Neural crest cell (in vitro differentiated cells): ENCODE results near the gene FBXO15. TPM values are rescaled to one million over a fixed set of nuclear protein-coding genes. Genes with fewer than 3 reads are reported as not detected.

Experiments used
- DNase-seq: peaks from one replicate; pipeline ENCODE4 v3.0.0; 2021; ENCODE audit warnings: low read depth, mixed read lengths, low spot score
- H3K27ac Mint-ChIP-seq: one replicate; pipeline ENCODE4 v1.8.0; 2021; ENCODE audit warnings: mild to moderate bottlenecking, mixed read lengths; ENCODE audit not compliant: unreplicated experiment
- H3K27me3 Mint-ChIP-seq: 2 replicates; pipeline ENCODE4 v1.8.0; 2021; ENCODE audit warnings: low read depth, mild to moderate bottlenecking, mixed read lengths
- H3K36me3 Mint-ChIP-seq: 2 replicates; pipeline ENCODE4 v1.8.0; 2021; ENCODE audit warnings: low read depth, mild to moderate bottlenecking, mixed read lengths
- H3K4me1 Mint-ChIP-seq: 2 replicates; pipeline ENCODE4 v1.8.0; 2021; ENCODE audit warnings: mixed read lengths
- H3K4me3 Mint-ChIP-seq: one replicate; pipeline ENCODE4 v1.8.0; 2021; ENCODE audit warnings: mild to moderate bottlenecking, mixed read lengths
- H3K9me3 Mint-ChIP-seq: 2 replicates; pipeline ENCODE4 v1.8.0; 2021; ENCODE audit warnings: mixed read lengths
- total RNA-seq: library from RNA; stranded (reverse); gene quantifications from 2 replicates; pipeline ENCODE4 v1.2.1, GENCODE V29; 2021
- TF ChIP-seq, protein P1 (sequence below): fragments of 200-600 bp; sonication (generic); conservative IDR thresholded peaks from 2 replicates; pipeline ENCODE4 v1.5.0; 2021; ENCODE audit warnings: antibody characterized with exemption, mild to moderate bottlenecking

FBXO15 gene
- total RNA-seq, 1 donor from 2014 or later, result 1.7 TPM

DNA sequence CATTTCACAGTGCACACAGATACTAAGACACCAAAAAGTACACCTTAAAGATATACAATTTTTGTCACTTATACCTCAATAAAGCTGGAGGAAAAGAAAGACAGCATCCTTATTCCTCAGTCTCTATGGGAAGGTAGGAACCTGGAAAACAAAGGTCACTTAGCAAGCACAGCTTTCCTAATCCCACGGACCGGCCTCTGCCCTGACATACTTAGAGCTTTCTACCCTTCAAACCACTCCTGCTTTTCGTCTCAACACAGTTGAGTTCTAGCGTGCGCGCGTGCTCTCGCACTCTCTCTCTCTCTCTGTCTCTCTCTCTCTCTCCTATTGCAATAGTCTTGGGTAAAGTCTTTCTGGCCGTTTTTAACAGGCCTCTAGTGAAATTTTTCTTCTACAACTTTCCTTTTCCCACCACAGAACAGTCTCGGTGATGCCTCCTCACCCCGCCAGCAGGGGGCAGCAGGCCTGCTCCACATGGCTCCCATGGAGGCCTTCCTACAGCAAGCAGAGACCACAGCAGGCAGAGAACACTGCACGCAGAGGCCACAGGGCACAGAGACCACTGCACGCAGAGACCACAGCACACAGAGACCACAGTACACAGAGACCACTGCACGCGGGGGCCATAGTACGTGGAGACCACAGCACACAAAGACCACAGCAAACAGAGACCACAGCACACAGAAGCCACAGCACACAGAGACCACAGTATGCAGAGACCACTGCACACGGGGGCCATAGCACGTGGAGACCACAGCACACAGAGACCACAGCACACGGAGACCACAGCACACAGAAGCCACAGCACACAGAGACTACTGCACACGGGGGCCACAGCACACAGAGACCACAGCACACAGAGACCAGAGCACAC, 106.9 kb downstream of the FBXO15 start:
- no peaks in the 10 kb centered on the region for H3K27me3 Mint-ChIP-seq
- H3K4me3 Mint-ChIP-seq, result no peak overlapping the region
- H3K9me3 Mint-ChIP-seq, result peaks cover 3% of the 10 kb centered on the region
- no peaks in the 10 kb centered on the region for H3K36me3 Mint-ChIP-seq
- DNase-seq, result peak; percentile 36
- no peaks in the 10 kb centered on the region for H3K4me1 Mint-ChIP-seq
- TF ChIP-seq, protein P1, sequence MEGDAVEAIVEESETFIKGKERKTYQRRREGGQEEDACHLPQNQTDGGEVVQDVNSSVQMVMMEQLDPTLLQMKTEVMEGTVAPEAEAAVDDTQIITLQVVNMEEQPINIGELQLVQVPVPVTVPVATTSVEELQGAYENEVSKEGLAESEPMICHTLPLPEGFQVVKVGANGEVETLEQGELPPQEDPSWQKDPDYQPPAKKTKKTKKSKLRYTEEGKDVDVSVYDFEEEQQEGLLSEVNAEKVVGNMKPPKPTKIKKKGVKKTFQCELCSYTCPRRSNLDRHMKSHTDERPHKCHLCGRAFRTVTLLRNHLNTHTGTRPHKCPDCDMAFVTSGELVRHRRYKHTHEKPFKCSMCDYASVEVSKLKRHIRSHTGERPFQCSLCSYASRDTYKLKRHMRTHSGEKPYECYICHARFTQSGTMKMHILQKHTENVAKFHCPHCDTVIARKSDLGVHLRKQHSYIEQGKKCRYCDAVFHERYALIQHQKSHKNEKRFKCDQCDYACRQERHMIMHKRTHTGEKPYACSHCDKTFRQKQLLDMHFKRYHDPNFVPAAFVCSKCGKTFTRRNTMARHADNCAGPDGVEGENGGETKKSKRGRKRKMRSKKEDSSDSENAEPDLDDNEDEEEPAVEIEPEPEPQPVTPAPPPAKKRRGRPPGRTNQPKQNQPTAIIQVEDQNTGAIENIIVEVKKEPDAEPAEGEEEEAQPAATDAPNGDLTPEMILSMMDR, result peak; percentile 69
- H3K27ac Mint-ChIP-seq, result no peak overlapping the region

DNA sequence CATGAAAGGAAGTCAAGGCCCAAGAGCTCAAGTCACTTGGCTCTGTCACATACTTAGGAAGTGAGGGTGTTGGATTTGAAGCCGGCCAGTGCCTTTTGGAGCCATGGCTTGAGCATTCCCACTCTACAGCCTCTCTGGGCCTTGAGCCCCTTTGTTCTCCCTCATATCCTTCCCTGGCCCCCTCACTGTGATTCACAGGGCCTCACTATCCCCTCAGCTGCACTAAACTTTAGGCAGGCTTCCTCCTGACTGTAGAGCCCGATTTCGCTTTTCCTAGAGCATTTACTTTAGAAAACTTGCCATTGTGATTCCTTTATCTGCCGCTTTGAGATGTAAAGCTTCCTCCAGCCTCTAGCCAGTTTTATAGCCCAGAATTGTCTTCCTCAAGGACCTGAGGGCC, 107.6 kb downstream of the FBXO15 start:
- no peak overlapping the region for H3K4me3 Mint-ChIP-seq
- H3K9me3 Mint-ChIP-seq, result peaks cover 3% of the 10 kb centered on the region
- H3K27ac Mint-ChIP-seq, result no peak overlapping the region
- H3K4me1 Mint-ChIP-seq, result no peaks in the 10 kb centered on the region
- H3K36me3 Mint-ChIP-seq, result no peaks in the 10 kb centered on the region
- TF ChIP-seq, protein P1, result no peak
- no peak for DNase-seq
- no peaks in the 10 kb centered on the region for H3K27me3 Mint-ChIP-seq

DNA sequence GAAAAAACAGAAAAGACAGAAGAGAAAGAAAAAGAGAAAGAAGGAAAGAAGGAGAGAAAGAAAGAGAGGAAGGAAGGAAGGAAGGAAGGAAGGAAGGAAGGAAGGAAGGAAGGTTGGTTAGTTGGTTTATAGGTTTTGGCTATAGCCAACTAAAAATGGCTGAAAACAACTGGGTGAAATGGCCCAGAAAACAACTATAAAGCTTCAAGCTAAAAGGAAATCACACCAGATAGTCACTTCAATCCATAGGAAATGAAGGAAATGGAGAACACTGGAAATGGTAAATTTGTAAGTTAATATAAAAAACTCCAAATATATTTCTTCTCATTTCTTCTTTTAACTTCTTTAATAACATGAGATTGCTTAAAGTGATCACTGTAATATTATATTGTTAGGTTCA, 118.5 kb downstream of the FBXO15 start:
- no peaks in the 10 kb centered on the region for H3K4me1 Mint-ChIP-seq
- no peak overlapping the region for H3K27ac Mint-ChIP-seq
- DNase-seq, result no peak
- TF ChIP-seq, protein P1, result no peak
- no peaks in the 10 kb centered on the region for H3K9me3 Mint-ChIP-seq
- no peaks in the 10 kb centered on the region for H3K27me3 Mint-ChIP-seq
- no peaks in the 10 kb centered on the region for H3K36me3 Mint-ChIP-seq
- H3K4me3 Mint-ChIP-seq, result no peak overlapping the region

Other genes starting within 250 kb of the FBXO15 start
- gene TIMM21, start 689 bp upstream of the FBXO15 start, total RNA-seq, result 42.4 and 43.8 TPM in 2 replicates
- 38.1 and 46.5 TPM in 2 replicates for gene CYB5A, start 144.1 kb upstream of the FBXO15 start, total RNA-seq
- not detected in 2 replicates for gene C18orf63, start 168.0 kb upstream of the FBXO15 start, total RNA-seq